ENCODE measurements around the gene CIAO3.

The CIAO3 gene

DNA sequence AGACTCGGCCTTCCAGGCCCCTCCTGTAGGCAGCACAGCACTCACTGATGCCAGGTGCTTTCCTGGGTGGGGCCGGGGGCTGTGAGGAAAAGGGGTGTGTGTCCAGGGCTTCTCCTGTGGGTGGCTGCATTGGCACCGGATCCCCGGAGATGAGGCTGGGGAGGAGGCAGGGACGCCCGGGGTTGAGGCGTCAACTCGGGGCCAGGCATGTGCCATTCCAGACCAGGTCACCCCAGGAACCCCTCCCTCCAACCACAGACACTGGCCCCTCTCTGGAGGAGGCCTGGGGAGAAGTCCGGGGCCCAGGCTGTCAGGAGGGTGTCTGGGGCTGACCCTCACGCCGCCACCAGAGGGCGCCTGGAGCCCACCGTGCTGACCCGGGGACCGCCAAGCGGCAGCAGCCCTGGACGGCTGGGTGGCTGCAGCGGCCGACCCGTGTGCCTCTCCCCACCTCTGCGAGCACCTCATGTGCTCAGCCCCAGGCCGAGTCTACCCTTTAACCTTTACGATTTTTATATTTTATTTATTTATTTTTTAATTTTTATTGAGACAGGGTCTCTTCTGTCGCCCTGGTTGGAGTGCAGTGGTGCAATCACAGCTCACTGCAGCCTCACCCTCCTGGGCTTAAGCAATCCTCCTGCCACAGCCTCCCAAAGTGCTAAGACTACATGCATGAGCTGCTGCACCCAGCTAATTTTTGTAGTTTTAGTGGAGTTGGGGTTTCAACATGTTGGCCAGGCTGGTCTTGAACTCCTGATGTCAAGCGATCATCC is 29.1 kb downstream of the CIAO3 start:
- peak in 1 of 2 donors; percentile 74 for DNase-seq (ENCODE audit: low read depth in 2 of 2)

DNA sequence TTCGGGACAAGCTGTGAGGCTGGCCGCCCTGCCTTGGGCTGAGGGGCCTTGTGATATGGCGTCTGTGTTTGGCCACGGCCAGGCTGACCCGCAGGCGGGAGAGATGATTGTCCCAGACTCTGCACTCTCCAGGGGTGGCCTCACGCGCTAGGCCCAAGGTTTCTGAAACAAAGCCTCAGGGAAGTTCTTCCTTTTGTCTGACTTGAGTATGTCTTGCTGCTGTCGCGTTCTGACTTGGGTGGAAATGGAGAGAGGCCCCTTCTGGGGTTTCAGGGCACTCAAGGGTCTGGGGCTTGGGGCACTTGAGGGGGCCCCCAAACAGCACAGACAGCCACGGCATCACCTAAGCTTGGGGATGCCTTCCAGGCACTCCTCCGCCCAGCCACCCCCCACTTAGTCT is 29.7 kb downstream of the CIAO3 start:
- no peak for DNase-seq (ENCODE audit: low read depth in 2 of 2)

DNA sequence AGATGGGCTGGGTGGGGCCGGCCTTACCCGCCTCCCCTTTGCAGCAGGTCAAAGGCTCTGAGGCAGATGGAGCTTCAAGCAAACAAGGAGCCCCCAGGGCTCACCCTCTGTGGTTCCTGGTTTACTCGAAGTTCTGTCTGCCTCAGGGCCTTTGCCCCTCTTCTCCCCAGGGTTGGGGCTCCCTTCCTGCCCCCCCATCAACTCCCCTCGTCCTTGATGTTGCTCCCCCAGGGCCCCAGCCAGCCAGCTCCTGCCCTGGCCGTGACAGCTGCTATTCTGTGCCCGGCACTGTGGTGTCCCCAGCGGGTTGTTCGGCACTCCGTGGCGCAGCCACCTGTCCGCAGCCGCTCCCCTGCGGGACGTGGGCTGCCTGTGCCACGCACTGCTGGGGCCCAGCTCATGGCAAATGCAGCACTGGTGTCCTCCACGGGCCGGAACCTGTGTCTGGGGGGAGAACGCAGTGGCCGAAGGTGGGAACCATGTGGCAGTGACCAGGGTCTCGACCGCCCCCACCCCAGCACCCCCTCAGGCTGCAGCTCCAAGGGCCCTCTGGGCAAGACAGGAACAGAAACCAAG is 30.2 kb downstream of the CIAO3 start:
- no peak for DNase-seq (ENCODE audit: low read depth in 2 of 2)

DNA sequence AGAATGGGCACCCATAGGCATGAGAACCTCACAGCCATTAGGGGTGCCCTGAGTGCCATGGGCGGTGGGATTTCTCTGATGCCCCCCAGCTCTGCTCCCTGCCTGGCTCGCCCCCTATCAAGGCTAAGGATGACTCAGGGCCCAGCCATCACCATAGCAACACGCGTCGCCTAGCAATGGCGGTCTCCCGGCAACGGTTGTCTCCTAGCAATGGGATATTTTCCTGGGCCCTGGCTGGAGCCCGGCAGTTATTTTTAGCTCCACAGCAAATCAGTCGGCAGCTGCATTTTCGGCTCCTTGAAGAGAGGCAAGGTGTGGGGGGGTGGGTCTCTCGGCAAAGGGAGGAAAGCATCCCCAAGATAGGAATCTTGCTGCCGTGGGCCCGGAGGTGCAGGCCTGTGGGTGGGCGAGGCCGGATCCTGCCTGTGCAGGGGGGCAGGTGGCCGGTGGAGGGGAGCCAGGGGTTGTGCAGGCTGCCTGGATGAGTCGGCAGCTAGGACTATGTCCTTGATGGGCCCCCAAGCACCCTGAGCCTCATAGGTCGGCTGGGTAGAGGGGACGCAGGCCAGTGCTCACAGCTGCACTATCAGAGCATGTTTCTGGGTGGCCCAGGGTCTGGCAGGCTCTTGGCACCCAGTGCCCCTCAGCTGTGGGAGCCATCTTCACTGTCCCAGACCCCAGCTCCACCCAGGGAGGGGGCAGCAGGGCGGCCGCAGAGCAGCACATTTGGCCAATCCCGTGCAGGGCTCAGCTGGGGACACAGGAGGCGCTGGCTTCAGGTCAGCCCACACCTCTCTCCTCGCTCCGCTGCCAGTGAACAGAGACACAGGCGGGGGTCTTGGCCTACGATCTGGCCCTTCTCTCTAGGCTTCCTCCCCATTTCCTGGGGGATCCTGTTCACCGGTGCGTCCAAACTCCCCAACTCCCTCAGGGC is 31.0 kb downstream of the CIAO3 start:
- DNase-seq (ENCODE audit: low read depth in 2 of 2), result no peak

DNA sequence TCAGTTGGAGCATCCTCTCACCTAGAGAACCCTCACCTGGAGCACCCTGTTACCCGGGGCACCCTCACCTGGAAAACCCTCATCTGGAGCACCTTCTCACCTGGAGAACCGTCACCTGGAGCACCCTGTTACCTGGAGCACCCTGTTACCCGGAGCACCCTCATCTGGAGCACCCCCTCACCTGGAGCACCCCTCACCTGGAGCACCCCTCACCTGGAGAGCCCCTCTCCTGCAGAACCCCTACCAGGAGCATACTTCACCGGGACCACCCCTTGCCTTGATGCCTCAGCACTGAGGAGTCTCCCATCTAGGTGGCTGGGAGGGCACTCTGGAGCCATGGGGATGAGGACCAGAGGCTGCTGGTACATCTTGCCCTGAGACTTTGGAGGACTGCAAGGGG is 31.8 kb downstream of the CIAO3 start:
- DNase-seq (ENCODE audit: low read depth in 2 of 2), result no peak

DNA sequence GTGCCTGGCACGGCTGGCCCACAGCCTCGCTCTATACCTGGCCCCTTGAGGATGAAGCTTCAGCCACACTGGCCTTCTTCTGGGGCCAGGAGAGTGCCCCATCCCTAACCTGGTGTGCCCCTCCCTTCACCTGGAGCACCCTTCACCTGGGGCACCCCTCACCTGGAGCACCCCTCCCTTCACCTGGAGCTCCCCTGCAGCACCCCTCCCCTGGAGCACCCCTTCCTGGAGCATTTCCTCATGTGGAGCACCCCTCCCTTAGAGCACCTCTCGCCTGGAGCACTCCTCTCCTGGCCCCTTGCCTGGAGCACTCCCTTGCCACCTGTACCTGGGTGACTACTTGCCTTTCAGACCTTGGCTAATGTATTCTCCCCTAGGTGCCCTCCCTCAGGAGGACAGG is 32.8 kb downstream of the CIAO3 start:
- DNase-seq (ENCODE audit: low read depth in 2 of 2), result no peak

DNA sequence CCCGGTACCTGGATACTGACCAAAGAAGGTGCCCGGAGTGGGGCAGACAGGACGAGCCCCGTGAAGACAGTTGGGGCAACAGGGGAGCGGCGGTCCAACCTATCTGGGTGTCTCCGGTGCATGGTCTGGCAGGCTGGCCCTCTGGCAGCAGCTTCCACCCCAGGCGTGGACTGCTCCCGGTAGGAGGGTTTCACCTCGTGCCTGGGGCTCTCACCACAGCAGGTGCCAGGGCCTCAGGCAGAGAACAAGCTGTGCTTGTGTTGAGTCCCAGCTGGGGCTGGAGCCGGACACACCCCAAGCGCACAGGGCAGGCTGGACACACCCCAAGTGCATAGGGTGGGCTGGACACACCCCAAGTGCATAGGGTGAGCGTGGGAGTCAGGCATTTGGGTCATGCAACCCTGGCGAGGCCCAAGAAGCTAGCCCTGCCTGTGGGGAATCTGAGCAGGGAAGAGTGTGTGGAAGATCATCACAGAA is 33.7 kb downstream of the CIAO3 start:
- DNase-seq (ENCODE audit: low read depth in 2 of 2), result no peak

DNA sequence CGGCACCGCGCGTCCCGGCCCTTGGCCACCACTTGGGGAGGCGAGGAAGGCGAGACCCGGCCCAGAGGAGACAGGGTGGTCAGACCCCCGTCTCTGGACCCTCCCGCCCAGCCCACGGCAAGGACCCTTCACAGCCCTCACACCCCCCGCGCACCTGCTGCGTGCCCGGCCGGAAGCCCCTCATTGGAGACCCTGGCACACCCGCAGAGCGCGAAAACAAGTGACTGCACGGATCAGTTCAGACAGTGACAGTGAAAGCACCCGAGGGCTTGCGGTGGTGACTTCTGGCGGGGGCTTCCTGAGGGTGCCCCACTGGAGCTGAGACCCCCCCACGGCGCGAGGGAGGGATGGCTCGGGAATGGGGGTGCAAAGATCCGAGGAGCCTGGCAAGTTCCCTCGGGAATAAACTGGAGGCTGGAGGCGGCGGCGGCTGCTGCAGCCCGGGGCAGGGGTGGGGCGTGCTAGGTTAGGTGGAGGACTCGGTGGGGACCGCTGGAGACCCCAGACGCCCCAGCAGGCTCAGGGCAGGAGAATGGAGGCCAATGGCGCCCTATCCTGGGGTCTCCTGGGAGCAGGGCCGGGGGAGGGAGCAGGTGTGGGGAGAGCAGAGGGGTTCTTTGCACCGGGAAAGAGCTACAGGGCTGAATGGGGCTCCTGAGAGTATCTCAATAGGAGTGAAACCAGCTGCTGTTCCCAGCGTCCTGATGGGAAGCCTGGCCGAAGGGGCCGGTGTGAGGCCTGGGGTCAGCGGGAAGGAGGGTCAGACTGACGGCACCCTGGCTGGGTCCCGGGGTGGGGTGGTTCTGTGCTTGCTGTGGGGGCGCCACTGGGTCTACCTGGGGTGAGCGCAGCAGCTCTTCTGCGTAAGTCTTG is 34.4 kb downstream of the CIAO3 start:
- no peak for DNase-seq (ENCODE audit: low read depth in 2 of 2)

DNA sequence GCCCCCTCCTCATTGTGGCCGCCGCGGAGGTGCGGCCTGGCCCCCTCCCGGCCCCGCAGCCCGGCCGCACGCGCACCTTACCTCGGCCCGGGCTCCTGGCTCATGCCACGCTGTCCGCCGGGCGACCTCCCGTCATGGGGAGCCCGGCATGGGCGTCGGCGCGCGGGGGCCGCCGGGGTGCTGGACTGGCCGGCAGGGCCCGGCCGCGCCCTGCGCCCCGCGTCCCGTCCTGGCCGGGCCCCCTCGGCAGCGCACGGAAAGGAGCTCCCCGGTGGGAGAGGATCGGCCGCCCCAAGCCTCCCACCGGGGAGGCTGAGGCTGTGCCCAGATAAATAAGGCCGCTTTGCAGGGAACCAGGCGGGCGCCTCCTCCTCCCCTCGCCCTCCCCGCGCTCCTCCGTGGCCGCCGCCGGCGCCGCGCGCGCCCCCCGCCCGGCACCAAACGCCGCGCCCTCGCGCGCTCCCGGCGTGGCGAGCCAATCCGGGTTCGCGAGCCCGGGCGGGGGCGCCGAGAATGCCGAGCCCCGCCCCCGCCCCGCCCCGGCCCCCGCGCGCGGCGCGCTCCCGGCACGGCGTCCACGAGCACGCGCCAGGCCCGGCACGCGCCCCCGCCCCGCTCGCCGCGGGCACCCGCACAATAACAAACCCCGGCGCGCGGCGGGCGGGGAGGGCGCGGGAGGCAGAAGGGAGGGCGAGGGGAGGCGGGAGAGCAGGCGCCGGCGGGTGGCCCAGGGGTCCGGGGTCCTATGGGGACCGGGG is 35.2 kb downstream of the CIAO3 start, which contains the start of gene FBXL16:
TSS of gene FBXL16 (minus strand) at position 371 of the 758 bp plus-strand sequence. CDS start 8,396 bp downstream, outside the sequence.
- DNase-seq (ENCODE audit: low read depth in 2 of 2), result no peak

DNA sequence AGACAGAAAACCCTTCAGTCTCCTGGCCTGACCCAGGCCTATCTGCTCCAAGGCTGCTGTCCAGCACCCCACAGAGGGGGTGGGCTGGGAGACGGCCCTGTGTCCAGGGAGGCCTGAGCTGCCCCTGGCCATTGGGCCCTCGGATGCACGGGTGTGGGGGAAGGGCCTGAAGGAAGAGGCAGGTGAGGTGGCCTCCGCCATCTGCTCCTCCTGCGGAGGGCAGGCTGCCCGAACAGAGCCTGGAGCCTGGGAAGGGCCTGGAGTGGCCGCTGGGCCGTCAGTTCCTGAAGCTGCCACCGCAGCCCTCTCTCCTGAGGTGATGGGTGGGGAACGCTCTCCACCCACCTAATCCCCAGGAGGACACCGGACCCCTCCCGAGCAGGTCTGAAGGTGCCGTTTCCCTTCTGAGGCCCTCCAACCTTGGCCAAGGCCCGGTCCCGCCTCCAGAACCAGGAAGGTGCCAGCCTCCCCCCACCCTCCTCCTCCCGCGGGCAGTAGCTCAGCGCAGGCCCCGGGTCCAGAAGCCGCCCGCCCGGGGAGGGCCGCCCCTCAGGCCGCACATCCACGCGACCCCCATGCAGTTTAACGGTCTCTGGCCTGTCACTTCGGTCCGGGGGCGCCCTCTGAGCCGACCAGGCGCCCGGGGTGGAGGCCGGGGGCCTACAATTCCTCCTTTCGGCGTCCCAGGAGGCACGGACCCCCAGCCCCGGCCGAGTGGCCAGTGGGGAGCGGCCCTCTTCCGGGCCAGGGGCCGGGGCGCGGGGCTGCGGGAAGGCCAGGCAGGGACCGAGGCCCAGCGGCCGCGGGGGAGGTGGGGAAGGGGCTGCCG is 36.0 kb downstream of the CIAO3 start:
- DNase-seq (ENCODE audit: low read depth in 2 of 2), result no peak

DNA sequence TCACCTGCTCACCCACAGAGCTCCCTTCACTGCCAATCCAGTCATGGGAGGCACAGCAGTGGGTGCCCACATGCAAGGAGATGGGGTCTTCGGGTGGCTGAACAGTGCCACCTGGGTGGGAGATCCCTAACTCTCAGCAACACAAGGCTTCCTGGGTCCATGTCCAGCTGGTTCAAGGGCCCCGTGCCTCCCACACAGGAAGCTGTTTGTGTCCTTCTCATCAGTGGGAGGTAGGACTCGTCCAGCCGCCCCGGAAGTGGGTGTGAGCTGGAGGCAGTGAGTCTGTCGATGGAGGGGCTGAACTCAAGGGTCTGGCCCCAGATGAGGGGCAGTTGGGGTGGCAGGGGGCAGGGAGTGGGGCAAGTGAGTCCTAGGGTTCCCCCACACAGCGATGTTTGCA is 36.8 kb downstream of the CIAO3 start:
- DNase-seq (ENCODE audit: low read depth in 2 of 2), result no peak

DNA sequence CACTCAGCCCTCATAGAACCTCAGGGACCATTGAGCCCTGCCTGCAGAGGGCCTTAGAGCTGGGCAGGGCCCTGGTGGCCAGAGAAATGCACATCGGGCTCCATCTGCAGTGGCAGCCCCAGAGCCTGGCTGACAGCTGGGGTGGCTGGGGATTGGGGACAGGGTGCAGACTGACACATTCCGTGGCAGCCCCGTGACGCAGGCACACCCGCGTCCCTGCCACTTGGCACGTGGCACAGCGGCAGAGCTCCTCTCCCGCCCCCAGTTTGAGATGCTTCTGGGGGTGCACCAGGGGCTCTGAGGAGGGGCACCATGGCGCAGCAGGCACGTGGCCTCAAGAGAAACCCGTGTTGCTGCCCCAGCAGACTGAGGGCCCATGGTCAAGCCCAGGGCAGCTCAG is 37.4 kb downstream of the CIAO3 start:
- no peak for DNase-seq (ENCODE audit: low read depth in 2 of 2)

DNA sequence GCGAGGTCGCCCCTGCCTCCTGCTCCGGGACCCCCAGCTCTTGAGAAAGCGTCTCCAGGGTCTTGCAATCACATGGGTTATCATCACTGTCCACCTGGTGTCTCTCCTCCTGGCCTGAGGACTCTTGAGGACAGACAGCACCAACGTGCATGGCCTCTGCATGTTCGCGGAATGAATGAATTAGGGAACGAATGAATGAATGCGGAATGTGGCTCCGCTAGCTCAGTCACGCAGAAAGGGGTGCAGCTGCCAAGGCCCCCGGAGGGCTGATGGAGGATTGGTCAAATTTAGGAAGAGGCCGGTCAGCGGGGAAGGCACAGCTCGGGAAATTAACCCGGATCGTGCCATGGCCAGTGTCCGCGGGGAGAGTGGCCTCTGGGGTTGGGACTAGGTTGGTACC is 38.5 kb downstream of the CIAO3 start:
- no peak for DNase-seq (ENCODE audit: low read depth in 2 of 2)

DNA sequence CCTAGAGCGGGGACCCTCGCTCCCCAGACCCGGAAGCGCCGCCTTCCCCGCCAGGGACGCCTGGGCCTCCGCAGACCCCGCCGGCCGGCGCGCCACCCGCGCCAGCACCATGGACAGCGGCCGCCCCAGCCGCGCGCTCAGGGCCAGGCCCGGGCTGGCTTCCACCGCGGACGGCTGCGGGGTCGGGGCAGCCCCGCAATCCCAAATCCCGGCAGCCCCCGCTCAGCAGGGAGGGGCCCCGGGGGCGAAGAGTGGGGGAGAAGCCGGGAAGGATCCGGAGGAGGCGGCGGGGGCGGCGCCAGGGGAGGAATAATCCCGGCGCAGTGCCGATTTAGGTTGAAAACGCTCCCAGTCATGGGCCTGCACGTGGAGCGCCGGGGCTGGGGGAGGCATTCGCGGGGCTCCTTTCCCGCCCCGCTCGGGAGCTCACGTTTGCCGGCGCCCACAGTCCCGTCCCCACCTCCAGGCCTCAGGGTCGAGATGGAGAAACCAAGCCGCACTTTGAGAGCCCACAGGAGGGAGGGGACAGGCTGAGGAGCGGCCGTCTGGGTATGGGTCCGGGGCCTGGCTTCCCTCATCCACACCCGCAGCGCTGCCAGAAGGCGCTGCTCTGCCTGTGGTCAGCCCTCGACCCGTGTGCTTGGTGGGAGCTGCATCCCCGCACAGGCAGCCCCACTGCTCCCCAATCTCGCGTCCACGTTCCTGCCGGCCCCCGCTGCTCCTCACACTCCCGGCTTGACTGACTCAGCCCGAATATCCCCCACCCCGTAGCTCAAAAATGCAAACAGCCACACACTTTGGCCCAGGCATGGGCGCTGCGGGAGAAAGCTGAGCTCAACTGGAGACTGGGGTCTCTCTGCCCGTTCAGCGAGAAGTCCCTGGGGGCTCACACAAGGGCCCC is 39.9 kb downstream of the CIAO3 start:
- peak in 1 of 2 donors; percentile 42 for DNase-seq (ENCODE audit: low read depth in 2 of 2)

DNA sequence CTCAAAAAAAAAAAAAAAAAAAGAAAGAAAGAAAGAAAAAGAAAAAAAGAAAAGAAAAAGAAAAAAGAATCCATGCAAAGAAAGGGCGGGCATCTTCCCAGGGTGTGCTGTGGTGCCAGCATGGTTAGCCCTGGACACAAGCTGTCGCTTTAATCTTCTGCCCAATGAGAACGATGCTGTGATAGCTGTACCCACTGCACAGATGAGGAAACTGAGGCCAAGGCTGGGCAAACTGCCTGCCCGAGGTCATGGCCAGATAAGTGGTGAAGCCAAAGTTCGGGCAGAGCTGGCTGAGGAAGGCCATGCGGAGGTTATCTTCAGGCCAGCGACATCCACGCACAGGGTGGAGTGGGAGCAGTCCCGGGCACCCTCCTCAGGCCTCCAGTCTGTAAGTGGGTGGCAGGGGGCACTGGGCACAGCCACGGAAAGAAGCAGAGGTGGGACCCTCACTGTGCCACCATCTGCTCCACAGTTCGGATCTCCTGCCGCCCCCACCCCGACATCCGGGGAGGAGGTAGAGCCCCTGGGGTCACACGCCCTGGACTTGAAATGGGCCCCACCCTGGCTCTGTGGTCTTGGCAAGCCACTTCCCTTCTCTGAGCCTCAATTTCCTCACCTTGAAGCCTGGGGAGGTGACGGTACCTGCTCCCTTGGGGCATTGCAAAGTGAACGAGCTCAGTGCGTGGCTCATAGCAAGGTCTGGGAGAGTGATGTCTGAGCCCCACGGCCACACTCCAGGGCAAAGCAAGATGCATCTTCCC is 41.7 kb downstream of the CIAO3 start:
- DNase-seq (ENCODE audit: low read depth in 2 of 2), result no peak

DNA sequence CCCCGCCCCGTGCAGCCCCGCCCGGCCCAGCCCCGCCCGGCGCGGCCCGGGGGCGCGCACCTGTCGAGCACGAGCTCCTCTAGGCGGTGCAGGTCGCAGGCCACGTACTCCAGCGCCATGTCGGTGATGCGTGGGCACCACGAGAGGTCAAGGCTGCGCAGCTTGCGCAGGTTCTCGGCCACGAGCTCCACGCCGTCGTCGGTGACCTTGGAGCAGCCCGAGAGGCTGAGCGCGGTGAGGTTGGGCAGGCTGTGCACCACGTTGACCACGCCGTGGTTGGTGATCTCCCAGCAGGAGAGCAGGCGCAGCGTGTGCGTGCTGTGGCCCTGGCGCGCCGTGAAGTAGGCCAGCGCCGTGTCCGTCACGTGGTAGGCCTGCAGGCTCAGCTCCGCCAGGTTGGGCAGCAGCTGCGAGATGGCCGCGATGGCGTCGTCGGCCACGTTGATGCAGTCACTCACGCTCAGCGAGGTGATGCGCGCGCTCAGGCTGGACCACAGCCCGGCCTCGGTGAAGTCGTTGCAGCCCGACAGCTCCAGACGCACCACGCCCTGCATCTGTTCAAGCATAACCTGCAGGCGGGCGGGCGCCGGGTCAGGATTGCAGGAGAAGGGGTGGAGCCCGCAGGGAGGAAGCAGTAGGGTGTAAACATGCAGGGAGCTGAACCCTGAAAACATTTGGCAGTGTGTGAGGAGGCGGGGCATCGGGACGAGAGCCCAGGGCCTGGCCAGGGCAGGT is 45.3 kb downstream of the CIAO3 start:
- DNase-seq (ENCODE audit: low read depth in 2 of 2), result peak in 1 of 2 donors; percentile 38

DNA sequence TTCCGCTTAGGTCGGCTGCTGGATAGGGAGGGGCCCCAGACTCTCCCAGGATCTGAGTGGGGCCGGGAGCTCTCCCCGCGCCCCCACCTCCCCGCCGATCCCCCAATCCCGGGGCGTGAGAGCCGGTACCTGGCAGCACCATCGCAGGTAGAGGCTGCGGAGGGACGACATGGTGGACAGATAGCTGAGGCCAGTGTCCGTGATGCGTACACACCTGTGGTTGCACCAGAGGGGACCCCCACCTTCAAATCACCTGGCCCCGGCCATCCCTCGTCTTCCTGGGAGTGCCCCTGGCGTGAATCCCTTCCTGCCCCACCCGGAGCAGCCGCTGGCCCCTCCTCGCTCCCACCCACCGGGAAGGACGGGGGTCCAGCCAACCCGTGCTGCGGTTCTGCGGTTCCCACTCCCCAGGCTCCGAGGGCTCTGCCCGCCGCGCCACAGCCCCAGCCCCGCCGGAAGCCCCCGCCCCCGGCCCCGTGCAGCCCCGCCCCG is 45.9 kb downstream of the CIAO3 start:
- DNase-seq (ENCODE audit: low read depth in 2 of 2), result no peak

Data from stimulated activated CD4-positive, alpha-beta T cell treated with anti-CD3 and anti-CD28 coated beads, Interleukin-1b, Interleukin-23, amount 100 ng/mL, for 1 hour (primary cell).